Bronchus fibroblast of lung (primary cell): Measurements from ENCODE around the gene HCRT. TPM values are rescaled to one million over a fixed set of nuclear protein-coding genes. Genes with fewer than 3 reads are reported as not detected.

ENCODE experiments used
- total RNA-seq: library from RNA; depleted of rRNA; stranded (reverse); fragments of >200 nt; gene quantifications from 2 replicates; pipeline ENCODE4 v1.2.3, GENCODE V29; 2015

Gene HCRT, protein sequence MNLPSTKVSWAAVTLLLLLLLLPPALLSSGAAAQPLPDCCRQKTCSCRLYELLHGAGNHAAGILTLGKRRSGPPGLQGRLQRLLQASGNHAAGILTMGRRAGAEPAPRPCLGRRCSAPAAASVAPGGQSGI
- not detected in 2 replicates for total RNA-seq

DNA sequence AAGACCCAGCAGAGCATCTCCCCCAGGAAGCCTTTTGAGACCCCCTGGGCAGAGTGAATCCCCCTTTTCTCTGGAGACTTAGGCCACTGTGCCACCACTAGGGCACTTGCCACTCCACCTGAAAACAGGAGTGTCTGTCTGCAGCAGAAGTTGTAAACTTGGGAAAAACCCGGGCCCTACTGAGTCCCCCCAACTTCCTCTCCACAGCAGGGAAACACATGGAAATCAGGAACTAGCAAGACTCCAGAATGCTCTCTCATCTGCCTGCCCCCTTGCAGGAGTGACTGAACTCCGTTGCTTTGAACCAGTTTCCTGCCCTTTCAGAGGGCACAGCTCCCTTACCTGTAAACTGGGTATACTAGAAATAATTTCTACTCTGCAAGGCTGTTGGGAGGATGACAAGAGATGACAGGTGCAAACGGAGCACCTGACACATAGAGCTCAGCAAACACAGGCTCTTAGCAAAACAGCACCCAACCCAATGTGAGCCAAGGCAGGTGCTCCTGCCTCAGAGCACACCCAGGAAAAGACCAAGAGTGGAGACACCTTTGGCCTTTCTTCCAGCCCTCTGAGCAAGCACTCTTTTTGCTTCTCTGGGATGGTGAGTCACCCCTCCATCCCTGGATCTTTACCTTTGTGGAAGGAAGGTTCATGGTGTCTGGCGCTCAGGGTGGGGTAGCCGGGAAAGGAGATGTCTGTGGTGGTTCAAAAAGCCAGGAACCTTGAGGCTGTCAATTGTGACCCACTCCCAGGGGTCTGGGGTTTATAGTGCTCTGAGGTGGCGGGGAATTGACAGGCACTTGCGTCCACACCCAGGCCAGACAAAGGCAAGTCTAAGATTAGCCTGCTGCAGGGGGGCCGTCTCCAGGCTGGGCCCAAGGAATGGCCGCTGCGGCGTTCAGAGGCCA lies at the start of gene HCRT:
TSS of gene HCRT (minus strand) at position 740 of the 908 bp plus-strand sequence. CDS start at position 653, 87 bp downstream.

DNA sequence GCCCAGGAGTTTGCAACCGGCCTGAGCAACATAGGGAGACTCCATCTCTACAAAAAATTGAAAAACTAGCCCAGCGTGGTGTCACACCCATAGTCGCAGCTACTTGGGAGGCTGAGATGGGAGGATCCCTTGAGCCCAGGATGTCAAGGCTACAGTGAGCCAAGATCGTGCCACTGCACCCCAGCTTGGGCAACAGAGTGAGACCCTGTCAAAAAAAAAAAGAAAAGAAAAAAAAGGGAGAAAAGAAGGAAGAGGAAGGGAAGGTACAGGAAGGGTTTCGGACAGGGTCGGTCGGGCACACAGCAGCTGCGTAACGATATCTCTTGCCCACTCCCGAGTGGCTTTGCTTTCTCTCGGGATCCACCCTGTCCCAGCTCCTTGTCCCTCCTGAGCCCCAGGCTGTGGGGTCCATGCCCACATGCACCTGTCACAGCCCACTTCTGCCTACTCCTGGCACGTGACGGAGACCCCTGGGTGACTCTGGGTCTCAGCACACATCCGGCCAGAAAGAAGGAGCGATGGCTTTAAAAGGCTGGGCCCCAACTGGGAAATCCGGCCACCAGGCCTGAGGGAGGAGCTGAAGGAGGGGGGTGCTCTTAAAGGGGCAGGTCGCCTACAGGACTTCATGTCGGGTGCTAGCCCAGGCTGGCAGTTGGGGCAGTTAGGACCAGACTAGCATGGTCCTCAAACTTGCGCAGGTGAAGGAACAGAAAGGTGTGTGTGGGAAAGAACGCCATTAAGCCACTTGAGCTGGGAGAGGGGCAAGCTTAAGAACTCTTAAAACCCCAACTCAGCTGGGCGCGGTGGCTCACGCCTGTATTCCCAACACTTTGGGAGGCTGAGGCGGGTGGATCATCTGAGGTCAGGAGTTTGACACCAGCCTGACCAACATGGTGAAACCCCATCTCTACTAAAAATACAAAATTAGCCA lies 9.0 kb upstream of the HCRT start, which contains the start of gene GHDC:
TSS of gene GHDC (minus strand) at position 526 of the 931 bp plus-strand sequence. CDS start 913 bp downstream, outside the sequence.

DNA sequence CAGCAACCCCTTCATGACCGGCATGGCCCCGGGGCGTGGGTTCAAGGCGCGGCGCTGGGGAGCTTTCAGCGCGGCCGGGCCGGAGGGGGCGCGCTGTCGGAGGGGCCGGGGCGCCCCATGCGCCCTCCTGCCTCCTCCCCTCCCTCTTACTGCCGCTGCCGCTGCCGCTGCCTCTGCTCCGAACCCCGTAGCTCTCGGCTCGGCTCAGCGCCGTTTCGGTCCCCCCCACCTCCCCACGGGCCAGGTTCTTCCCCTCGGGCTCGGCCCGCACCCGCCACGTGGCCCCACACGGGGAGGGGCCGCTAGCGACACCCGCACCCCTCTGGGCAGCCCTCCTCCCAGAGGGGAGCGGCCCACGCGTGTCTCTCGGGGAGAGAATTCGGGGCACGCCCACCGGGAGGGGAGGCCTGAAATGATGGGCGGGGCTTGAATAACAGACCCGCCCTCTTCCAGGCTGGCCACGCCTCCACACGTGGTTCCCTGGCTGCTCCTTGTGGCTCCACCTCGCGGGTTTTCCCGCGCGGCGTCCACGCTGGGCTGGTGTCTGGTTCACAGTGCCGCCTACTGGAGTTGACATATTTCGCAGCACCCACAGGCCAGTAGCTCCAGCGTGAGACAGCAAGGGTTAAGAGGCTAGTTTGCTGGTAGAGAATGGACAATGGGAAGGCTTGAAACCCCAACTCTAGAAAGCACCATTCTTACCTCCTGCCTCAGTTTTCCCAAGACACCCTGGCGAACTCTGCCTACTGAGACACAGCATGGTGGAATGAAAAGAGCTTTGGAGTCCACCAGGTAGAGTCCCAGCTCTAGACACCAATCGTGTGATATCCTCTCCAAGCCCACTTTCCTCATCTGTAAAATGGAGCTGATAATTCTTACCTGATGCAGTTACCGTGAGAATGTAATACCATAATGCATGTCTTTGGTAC lies 4.1 kb downstream of the HCRT start, which contains the start of gene KCNH4:
TSS of gene KCNH4 (minus strand) at position 221 of the 929 bp plus-strand sequence. CDS start at position 24, 197 bp downstream.

Other genes starting within 250 kb of the HCRT start
- gene CNP, start 218.7 kb downstream of the HCRT start, total RNA-seq, result 54.5 and 60.2 TPM in 2 replicates
- gene DNAJC7, start 168.0 kb downstream of the HCRT start, total RNA-seq, result 49.8 and 51.8 TPM in 2 replicates
- 40.2 and 41.3 TPM in 2 replicates for gene NKIRAS2, start 165.4 kb downstream of the HCRT start, total RNA-seq
- gene C17orf113, start 134.9 kb downstream of the HCRT start, total RNA-seq, result 0.17 and 0.30 TPM in 2 replicates
- gene ZNF385C, start 87.0 kb downstream of the HCRT start, total RNA-seq, result not detected in 2 replicates
- 4.3 and 5.2 TPM in 2 replicates for gene DHX58, start 72.7 kb downstream of the HCRT start, total RNA-seq
- gene KAT2A, start 64.1 kb downstream of the HCRT start, total RNA-seq, result 9.8 and 14.6 TPM in 2 replicates
- not detected in 2 replicates for gene HSPB9, start 62.6 kb downstream of the HCRT start, total RNA-seq
- 122 and 133 TPM in 2 replicates for gene RAB5C, start 30.5 kb downstream of the HCRT start, total RNA-seq
- under 0.01 TPM in 1 of 2 replicates, not detected in the other for gene KCNH4, start 4.3 kb downstream of the HCRT start, total RNA-seq
- gene GHDC, start 9.0 kb upstream of the HCRT start, total RNA-seq, result 8.2 and 10.1 TPM in 2 replicates
- 12.5 and 14.1 TPM in 2 replicates for gene STAT5B, start 90.9 kb upstream of the HCRT start, total RNA-seq
- 6.4 and 11.8 TPM in 2 replicates for gene STAT5A, start 103.0 kb upstream of the HCRT start, total RNA-seq
- 43.0 and 43.3 TPM in 2 replicates for gene STAT3, start 203.0 kb upstream of the HCRT start, total RNA-seq
- 474 and 513 TPM in 2 replicates for gene CAVIN1, start 237.8 kb upstream of the HCRT start, total RNA-seq